NOMO-1 (cell line): ENCODE measurements around the gene PHF5A.
A peak's percentile ranks its signal among the peaks of the same experiment; 100 is the strongest.
"Not testable (repeated sequence)": the region's sequence is repeated elsewhere in the genome, so short reads cannot be mapped to it uniquely, and the experiment has no call there.

Source experiments
- DNase-seq, 2 experiments: peaks; one replicate each; lab custom pipeline; 2025; ENCODE audit not compliant: unreplicated experiment in 2 of 2; lab: John Stamatoyannopoulos, UW

The PHF5A gene

GRCh38 chr22:41488596-41489385, 20.3 kb upstream of the PHF5A start:
- no peak for DNase-seq

GRCh38 chr22:41488076-41488475, 19.6 kb upstream of the PHF5A start:
- DNase-seq, result no peak

- DNase-seq, result no peak
Observed at GRCh38 chr22:41487037-41487935, 18.8 kb upstream of the PHF5A start.

GRCh38 chr22:41485033-41485432, 16.5 kb upstream of the PHF5A start:
- DNase-seq, result no peak

- no peak for DNase-seq
Observed at GRCh38 chr22:41482319-41482935, 13.9 kb upstream of the PHF5A start.

- no peak for DNase-seq
Observed at GRCh38 chr22:41481925-41482318, 13.4 kb upstream of the PHF5A start.

GRCh38 chr22:41481131-41481830, 12.8 kb upstream of the PHF5A start:
- DNase-seq, result no peak

GRCh38 chr22:41480397-41480735, 11.9 kb upstream of the PHF5A start:
- DNase-seq, result no peak

GRCh38 chr22:41479671-41480396, 11.3 kb upstream of the PHF5A start:
- no peak for DNase-seq

- DNase-seq, result peak in 1 of 2 experiments; percentile 8
Observed at GRCh38 chr22:41478891-41479521, 10.5 kb upstream of the PHF5A start.

GRCh38 chr22:41478473-41478872, 10.0 kb upstream of the PHF5A start:
- no peak for DNase-seq

- no peak for DNase-seq
Observed at GRCh38 chr22:41474872-41475451, 6.5 kb upstream of the PHF5A start.

- DNase-seq, result no peak
Observed at GRCh38 chr22:41471568-41471967, 3.1 kb upstream of the PHF5A start.

- no peak for DNase-seq
Observed at GRCh38 chr22:41470886-41471285, 2.4 kb upstream of the PHF5A start.

GRCh38 chr22:41469218-41469851, 843 bp upstream of the PHF5A start:
- DNase-seq, result peak; percentile 56 to 62

GRCh38 chr22:41461901-41462300, 6.6 kb downstream of the PHF5A start:
- no peak for DNase-seq

- not testable (repeated sequence) for DNase-seq
Observed at GRCh38 chr22:41460071-41460470, 8.4 kb downstream of the PHF5A start.

GRCh38 chr22:41459431-41459830, 9.1 kb downstream of the PHF5A start:
- no peak for DNase-seq

- DNase-seq, result no peak
Observed at GRCh38 chr22:41458161-41458728, 10.2 kb downstream of the PHF5A start.
